Measurements from ENCODE around the gene NTRK1. TPM values are rescaled to one million over a fixed set of nuclear protein-coding genes. Genes with fewer than 3 reads are reported as not detected.

Gene NTRK1
- total and polyA plus RNA-seq, 2 of the 4 experiments (the other 2 are of a cell fraction) = not detected

GRCh38 chr1:156874572-156875340 lies 14.1 kb downstream of the NTRK1 start (continued):
- TF ChIP-seq MXI1 (IDR thresholded peaks at IDR 0.05; ENCODE audit: borderline replicate concordance, low read depth, low read length) = no peak

- no peak for TF ChIP-seq RAD21 (IDR thresholded peaks at IDR 0.05; ENCODE audit: low read length)
- TF ChIP-seq ELK1 (IDR thresholded peaks at IDR 0.05; ENCODE audit: borderline replicate concordance, low read depth, low read length) = no peak
- no peak for TF ChIP-seq MXI1 (IDR thresholded peaks at IDR 0.05; ENCODE audit: borderline replicate concordance, low read depth, low read length)
- TF ChIP-seq MAZ (IDR thresholded peaks at IDR 0.05; ENCODE audit: borderline replicate concordance, low read depth, low read length) = no peak
- TF ChIP-seq CTCF (conservative IDR thresholded peaks at IDR 0.05; ENCODE audit: low read depth, low read length) = no peak
- no peak for TF ChIP-seq BHLHE40 (IDR thresholded peaks at IDR 0.05; ENCODE audit: low read depth, low read length)
- TF ChIP-seq USF2 (IDR thresholded peaks at IDR 0.05; ENCODE audit: low read depth, low read length) = no peak
- TF ChIP-seq MAFK (IDR thresholded peaks at IDR 0.05; ENCODE audit: low read depth, low read length) = no peak
- TF ChIP-seq POLR2A (IDR thresholded peaks at IDR 0.05; ENCODE audit: low read depth, low read length) = no peak
- no peak for TF ChIP-seq FOS (IDR thresholded peaks at IDR 0.05; ENCODE audit: low read depth, low read length)
- no peak for TF ChIP-seq NFE2L2 (IDR thresholded peaks at IDR 0.05; ENCODE audit: low read depth, low read length)
- TF ChIP-seq RFX5 (IDR thresholded peaks at IDR 0.05; ENCODE audit: low read depth, low read length) = no peak
- no peak for TF ChIP-seq RCOR1 (IDR thresholded peaks at IDR 0.05; ENCODE audit: insufficient replicate concordance, low read length)
- no peak overlapping the region for H4K5ac ChIP-seq (ENCODE audit: low read depth, low read length)
- H3K14ac ChIP-seq (replicated peaks; ENCODE audit: low read depth, low read length) = no peak overlapping the region
- no peak overlapping the region for H3K9ac ChIP-seq (ENCODE audit: low read depth, low read length)
- no peak overlapping the region for H3K4ac ChIP-seq (ENCODE audit: low read depth, low read length)
- H4K91ac ChIP-seq (ENCODE audit: insufficient read depth, low read depth, low read length) = no peak overlapping the region
- 60% methylated on average over 1 of the region's 5 CpGs; no CpG with 5 or more reads in 1 of the 2 experiments for WGBS, 2 experiments (ENCODE audit: extremely low coverage in 2 of 2, insufficient read length in 1 of 2)
- intact Hi-C loops (cut with micrococcal nuclease) = no loop called here
- no peaks in the 10 kb centered on the region for H3K9me3 ChIP-seq (ENCODE audit: control insufficient read depth, insufficient read depth, low read length)
- H2AK5ac ChIP-seq (ENCODE audit: low read depth, low read length) = no peak overlapping the region
- H3K56ac ChIP-seq (ENCODE audit: extremely low read depth, insufficient read depth, low read length) = no peak overlapping the region
- H2AK9ac ChIP-seq (replicated peaks; ENCODE audit: low read depth, low read length, poor library complexity) = no peak overlapping the region
- POLR2A ChIA-PET (ENCODE audit: unreplicated experiment) = no interaction called here
- peaks cover 2% of the 10 kb centered on the region for H3K4me1 ChIP-seq (ENCODE audit: control insufficient read depth, insufficient read depth, low read length)
- no peak overlapping the region for H2AFZ ChIP-seq (replicated peaks; ENCODE audit: low read length, poor library complexity)
- peaks cover 57% of the 10 kb centered on the region for H3K27me3 ChIP-seq (ENCODE audit: control insufficient read depth, insufficient read depth, low read length)
- H2BK20ac ChIP-seq (ENCODE audit: low read depth, low read length) = no peak overlapping the region
- no peaks in the 10 kb centered on the region for H3K36me3 ChIP-seq (ENCODE audit: control insufficient read depth, insufficient read depth, low read length)
- H3K23ac ChIP-seq (ENCODE audit: low read depth, low read length) = no peak overlapping the region
- H4K8ac ChIP-seq (ENCODE audit: low read depth in 2 of 2, low read length in 2 of 2) = no peak overlapping the region
- H3K9me1 ChIP-seq (ENCODE audit: insufficient read depth, low read length) = peaks cover 1% of the 10 kb centered on the region; the same call in 1 of the 2 replicates
- no peak for DNase-seq
- H3K27ac ChIP-seq (ENCODE audit: insufficient read depth, low read length) = no peak overlapping the region
- H3K4me3 ChIP-seq (ENCODE audit: insufficient read depth, low read depth, low read length) = no peak overlapping the region
- H2BK120ac ChIP-seq (ENCODE audit: low read depth, low read length) = no peak overlapping the region
- in situ Hi-C loops (cut with MboI; ENCODE audit: low sequenced_read_pairs) = no loop called here
- CTCF ChIA-PET = interaction anchor here (1.4 to 1.9 kb wide), 2 partner anchors 14 to 15 kb away, joined by 5 to 6 read pairs; partner anchors contain the start of gene NTRK1
- H2BK5ac ChIP-seq (ENCODE audit: low read depth, low read length, poor library complexity, severe bottlenecking) = no peak overlapping the region
- H3K79me1 ChIP-seq (ENCODE audit: low read depth in 1 of 2, low read length in 2 of 2) = no peaks in the 10 kb centered on the region
- H3K4me2 ChIP-seq (ENCODE audit: low read depth, low read length) = no peak overlapping the region
- dilution Hi-C loops (cut with HindIII; ENCODE audit: low sequenced_read_pairs, unreplicated experiment) = no loop called here
- no TSS peak for BruUV-seq (replicated peaks)
- ATAC-seq (ENCODE audit: low read depth) = no peak
- no peak overlapping the region for H3K18ac ChIP-seq (ENCODE audit: low read depth, low read length)
- H4K20me1 ChIP-seq (ENCODE audit: insufficient read depth, low read length) = peaks cover 6% of the 10 kb centered on the region; the same call in 1 of the 2 replicates
- H2BK15ac ChIP-seq (ENCODE audit: low read depth, low read length) = no peak overlapping the region
Measured at GRCh38 chr1:156875341-156875615, 14.6 kb downstream of the NTRK1 start.
